ENCODE measurements around the gene DIPK2A.
A peak's percentile ranks its signal among the peaks of the same experiment; 100 is the strongest.

Gene DIPK2A

GRCh38 chr3:143950810-143951209 is 20.8 kb upstream of the DIPK2A start:
- TF ChIP-seq, protein P1, sequence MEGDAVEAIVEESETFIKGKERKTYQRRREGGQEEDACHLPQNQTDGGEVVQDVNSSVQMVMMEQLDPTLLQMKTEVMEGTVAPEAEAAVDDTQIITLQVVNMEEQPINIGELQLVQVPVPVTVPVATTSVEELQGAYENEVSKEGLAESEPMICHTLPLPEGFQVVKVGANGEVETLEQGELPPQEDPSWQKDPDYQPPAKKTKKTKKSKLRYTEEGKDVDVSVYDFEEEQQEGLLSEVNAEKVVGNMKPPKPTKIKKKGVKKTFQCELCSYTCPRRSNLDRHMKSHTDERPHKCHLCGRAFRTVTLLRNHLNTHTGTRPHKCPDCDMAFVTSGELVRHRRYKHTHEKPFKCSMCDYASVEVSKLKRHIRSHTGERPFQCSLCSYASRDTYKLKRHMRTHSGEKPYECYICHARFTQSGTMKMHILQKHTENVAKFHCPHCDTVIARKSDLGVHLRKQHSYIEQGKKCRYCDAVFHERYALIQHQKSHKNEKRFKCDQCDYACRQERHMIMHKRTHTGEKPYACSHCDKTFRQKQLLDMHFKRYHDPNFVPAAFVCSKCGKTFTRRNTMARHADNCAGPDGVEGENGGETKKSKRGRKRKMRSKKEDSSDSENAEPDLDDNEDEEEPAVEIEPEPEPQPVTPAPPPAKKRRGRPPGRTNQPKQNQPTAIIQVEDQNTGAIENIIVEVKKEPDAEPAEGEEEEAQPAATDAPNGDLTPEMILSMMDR (conservative IDR thresholded peaks at IDR 0.05; ENCODE audit: control insufficient read depth, insufficient read depth, low read depth, low read length), result no peak
- no peak overlapping the region for H3K4me3 ChIP-seq (ENCODE audit: control insufficient read depth, low read depth, low read length)
- DNase-seq (ENCODE audit: low read depth), result no peak

DNA sequence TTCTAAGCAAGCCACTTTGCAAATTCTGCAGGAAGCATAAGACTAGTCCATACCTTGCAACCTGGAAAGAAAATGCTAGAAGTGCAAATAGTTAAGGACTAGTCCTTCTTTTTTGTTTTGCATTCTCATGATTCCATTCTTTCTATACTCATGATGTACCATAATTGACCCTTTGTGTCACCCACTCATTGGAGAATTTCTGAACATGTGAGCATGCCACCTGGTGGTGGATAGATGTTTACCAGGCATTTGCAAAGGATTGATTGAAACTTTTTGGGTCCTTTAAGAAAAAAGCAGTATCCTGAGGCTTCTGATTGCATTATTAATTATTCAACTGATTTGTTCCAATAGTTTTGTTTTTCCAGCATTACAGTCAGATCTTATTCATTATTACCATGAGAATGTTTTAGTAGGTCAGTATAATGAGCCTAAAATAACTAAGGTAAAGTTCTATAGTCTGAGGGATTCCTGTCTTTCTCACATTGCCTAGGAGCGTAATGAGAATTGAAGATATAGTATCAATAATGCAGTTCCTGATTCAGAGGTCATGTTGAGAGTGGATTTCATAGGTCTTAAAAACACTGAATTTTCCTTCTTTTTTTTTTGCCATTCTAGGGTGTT is 20.2 kb upstream of the DIPK2A start:
- H3K4me3 ChIP-seq (ENCODE audit: control insufficient read depth, low read depth, low read length), result no peak overlapping the region
- DNase-seq (ENCODE audit: low read depth), result peak; percentile 61
- TF ChIP-seq, protein P1 (conservative IDR thresholded peaks at IDR 0.05; ENCODE audit: control insufficient read depth, insufficient read depth, low read depth, low read length), result peak; percentile 76

DNA sequence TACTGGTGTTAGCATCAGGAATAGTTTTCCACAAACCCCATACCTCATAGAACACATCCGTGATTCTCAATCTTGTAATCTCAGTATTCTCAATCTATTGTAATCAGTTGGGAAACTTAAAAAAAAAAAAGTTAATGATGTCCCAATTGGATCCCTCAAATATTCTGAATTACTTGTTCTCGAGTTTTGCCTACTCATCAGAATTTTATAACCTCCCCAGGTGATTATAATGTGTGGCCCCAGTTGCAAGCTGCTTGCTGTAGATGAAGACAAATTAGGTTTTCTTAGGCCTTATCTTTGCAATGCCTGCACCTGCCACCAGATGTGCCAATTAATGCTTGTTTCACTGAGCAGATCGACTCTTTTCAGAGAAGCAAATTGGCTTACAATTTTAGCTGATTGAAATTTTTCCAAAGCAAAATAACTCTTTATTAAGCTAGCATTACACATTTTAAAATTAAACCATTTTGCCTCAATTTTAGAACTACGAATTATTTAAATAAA is 19.0 kb upstream of the DIPK2A start:
- TF ChIP-seq, protein P1 (conservative IDR thresholded peaks at IDR 0.05; ENCODE audit: control insufficient read depth, insufficient read depth, low read depth, low read length), result no peak
- no peak for DNase-seq (ENCODE audit: low read depth)

GRCh38 chr3:143955113-143955512 is 16.5 kb upstream of the DIPK2A start:
- H3K4me3 ChIP-seq (ENCODE audit: control insufficient read depth, low read depth, low read length), result no peak overlapping the region
- TF ChIP-seq, protein P1 (conservative IDR thresholded peaks at IDR 0.05; ENCODE audit: control insufficient read depth, insufficient read depth, low read depth, low read length), result no peak
- no peak for DNase-seq (ENCODE audit: low read depth)

More for the DNA sequence above, 19.0 kb upstream of the DIPK2A start:
- no peak overlapping the region for H3K4me3 ChIP-seq (ENCODE audit: control insufficient read depth, low read depth, low read length)

- DNase-seq (ENCODE audit: low read depth), result no peak
- no peak overlapping the region for H3K4me3 ChIP-seq (ENCODE audit: control insufficient read depth, low read depth, low read length)
- TF ChIP-seq, protein P1 (conservative IDR thresholded peaks at IDR 0.05; ENCODE audit: control insufficient read depth, insufficient read depth, low read depth, low read length), result no peak
Measured at GRCh38 chr3:143956838-143957237, 14.8 kb upstream of the DIPK2A start.

- no peak overlapping the region for H3K4me3 ChIP-seq (ENCODE audit: control insufficient read depth, low read depth, low read length)
- TF ChIP-seq, protein P1 (conservative IDR thresholded peaks at IDR 0.05; ENCODE audit: control insufficient read depth, insufficient read depth, low read depth, low read length), result no peak
- DNase-seq (ENCODE audit: low read depth), result no peak
Measured at GRCh38 chr3:143957453-143957852, 14.2 kb upstream of the DIPK2A start.

All from fibroblast of mammary gland (primary cell).